SK-N-SH treated with all-trans-retinoic acid at 6 μM for 48 hours (cell line): ENCODE measurements around the gene DIDO1.

Experiments
- ATAC-seq: fragments of 200-7000 bp; cut with Tn5 transposase; 3 replicates; pipeline ENCODE4 v1.9.1; 2020; ENCODE audit warnings: mild to moderate bottlenecking, moderate library complexity
- ARNTL ChIP-seq: fragments of 450-650 bp; formaldehyde crosslinking; IDR thresholded peaks from 2 replicates; pipeline ENCODE4 v1.5.0; 2020; ENCODE audit warnings: low read depth, mild to moderate bottlenecking, moderate library complexity, borderline replicate concordance
- BACH2 ChIP-seq: fragments of 250-450 bp; sonication (Bioruptor Pico); IDR thresholded peaks from 2 replicates; pipeline ENCODE4 v1.9.0; 2021; ENCODE audit warnings: mild to moderate bottlenecking, borderline replicate concordance
- CSDC2 ChIP-seq: fragments of 250-450 bp; sonication (Bioruptor Pico); IDR thresholded peaks from 2 replicates; pipeline ENCODE4 v1.5.0; 2020; ENCODE audit warnings: mild to moderate bottlenecking, moderate library complexity
- CSRNP3 ChIP-seq: fragments of 250-450 bp; sonication (Bioruptor Pico); IDR thresholded peaks from 2 replicates; pipeline ENCODE4 v1.5.1; 2021; ENCODE audit warnings: mild to moderate bottlenecking, moderate library complexity
- ESRRG ChIP-seq: fragments of 250-450 bp; sonication (Bioruptor Pico); IDR thresholded peaks from 2 replicates; pipeline ENCODE4 v1.6.1; 2021; ENCODE audit warnings: mild to moderate bottlenecking
- GLIS3 ChIP-seq: fragments of 250-450 bp; sonication (Bioruptor Pico); IDR thresholded peaks from 2 replicates; pipeline ENCODE4 v1.5.0; 2020; ENCODE audit warnings: mild to moderate bottlenecking, moderate library complexity
- ISL1 ChIP-seq: fragments of 250-450 bp; sonication (Bioruptor Pico); IDR thresholded peaks from 2 replicates; pipeline ENCODE4 v2.1.2; 2022; ENCODE audit warnings: mild to moderate bottlenecking, moderate library complexity
- OSR1 ChIP-seq: fragments of 250-450 bp; sonication (Bioruptor Pico); IDR thresholded peaks from 2 replicates; pipeline ENCODE4 v1.8.0; 2022; ENCODE audit warnings: moderate library complexity, mild to moderate bottlenecking, inconsistent platforms
- PATZ1 ChIP-seq: fragments of 250-450 bp; sonication (Bioruptor Pico); IDR thresholded peaks from 2 replicates; pipeline ENCODE4 v1.8.0; 2020; ENCODE audit warnings: mild to moderate bottlenecking, moderate library complexity, borderline replicate concordance
- PPARA ChIP-seq: fragments of 250-450 bp; sonication (Bioruptor Pico); IDR thresholded peaks from 2 replicates; pipeline ENCODE4 v1.5.0; 2020; ENCODE audit warnings: mild to moderate bottlenecking, borderline replicate concordance
- RARB ChIP-seq: fragments of 250-450 bp; sonication (Bioruptor Pico); IDR thresholded peaks from 2 replicates; pipeline ENCODE4 v1.8.0; 2021; ENCODE audit warnings: mild to moderate bottlenecking, moderate library complexity
- SNAI2 ChIP-seq: fragments of 250-450 bp; sonication (Bioruptor Pico); IDR thresholded peaks from 2 replicates; pipeline ENCODE4 v1.5.0; 2020; ENCODE audit warnings: mild to moderate bottlenecking, moderate library complexity
- TCF4 ChIP-seq: fragments of 250-450 bp; sonication (Bioruptor Pico); IDR thresholded peaks from 2 replicates; pipeline ENCODE4 v1.8.0; 2021; ENCODE audit warnings: mild to moderate bottlenecking, moderate library complexity, borderline replicate concordance
- ZC3H10 ChIP-seq: fragments of 250-450 bp; sonication (Bioruptor Pico); IDR thresholded peaks from 2 replicates; pipeline ENCODE4 v1.5.1; 2021; ENCODE audit warnings: mild to moderate bottlenecking, moderate library complexity
- ZFP3 ChIP-seq: fragments of 250-450 bp; sonication (Bioruptor Pico); IDR thresholded peaks from 2 replicates; pipeline ENCODE4 v1.5.0; 2020; ENCODE audit warnings: mild to moderate bottlenecking, moderate library complexity
- ZFP30 ChIP-seq: fragments of 450-650 bp; formaldehyde crosslinking; IDR thresholded peaks from 2 replicates; pipeline ENCODE4 v1.5.0; 2022; ENCODE audit warnings: mild to moderate bottlenecking, moderate library complexity
- ZNF565 ChIP-seq: fragments of 450-650 bp; formaldehyde crosslinking; conservative IDR thresholded peaks from 2 replicates; pipeline ENCODE4 v1.5.0; 2020; ENCODE audit warnings: low read depth, mild to moderate bottlenecking, moderate library complexity
- ZNF70 ChIP-seq: fragments of 450-650 bp; formaldehyde crosslinking; IDR thresholded peaks from 2 replicates; pipeline ENCODE4 v1.5.0; 2020; ENCODE audit warnings: mild to moderate bottlenecking, moderate library complexity
- ZNF8 ChIP-seq: fragments of 450-650 bp; formaldehyde crosslinking; IDR thresholded peaks from 2 replicates; pipeline ENCODE4 v1.5.0; 2020; ENCODE audit warnings: mild to moderate bottlenecking, moderate library complexity
- TF ChIP-seq, protein P1 (sequence below): fragments of 250-450 bp; sonication (Bioruptor Pico); IDR thresholded peaks from 2 replicates; pipeline ENCODE4 v1.5.0; 2020; ENCODE audit warnings: mild to moderate bottlenecking, moderate library complexity
- TF ChIP-seq, protein P2 (sequence below): fragments of 250-450 bp; sonication (Bioruptor Pico); IDR thresholded peaks from 2 replicates; pipeline ENCODE4 v1.8.0; 2021; ENCODE audit warnings: low read depth, mild to moderate bottlenecking, moderate library complexity, borderline replicate concordance
- TF ChIP-seq, protein P3 (sequence below): fragments of 250-450 bp; sonication (Bioruptor Pico); IDR thresholded peaks from 2 replicates; pipeline ENCODE4 v1.5.1; 2020; ENCODE audit warnings: low read depth, mild to moderate bottlenecking, moderate library complexity

DIDO1 gene

DNA sequence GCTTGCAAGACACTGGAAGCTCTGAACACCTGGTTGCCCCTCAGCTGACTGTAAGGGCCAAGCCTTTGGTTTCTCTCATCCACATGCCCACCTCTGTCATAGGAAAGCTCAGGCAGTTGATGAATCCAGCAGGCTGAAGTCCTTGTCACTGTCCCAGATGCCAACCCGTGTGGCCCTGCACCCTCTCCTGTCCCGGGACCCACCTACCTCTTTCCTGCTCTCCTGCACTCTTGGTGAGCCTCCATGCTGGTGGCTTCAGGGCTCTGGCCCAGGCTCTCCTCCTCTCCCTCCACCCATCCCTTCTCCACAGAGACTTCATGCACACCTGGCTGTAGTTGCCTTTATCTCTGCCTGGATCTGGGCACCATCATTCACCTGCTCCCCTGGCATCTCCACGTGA lies 7.7 kb upstream of the DIDO1 start:
- no peak for ATAC-seq
- no peak for TF ChIP-seq ZNF8 (CRISPR knock-in tag)
- TF ChIP-seq PATZ1 (CRISPR knock-in tag) = no peak
- TF ChIP-seq ZNF565 (CRISPR knock-in tag) = no peak
- TF ChIP-seq BACH2 (CRISPR knock-in tag) = no peak
- no peak for TF ChIP-seq ZC3H10 (CRISPR knock-in tag)
- TF ChIP-seq RARB = no peak
- TF ChIP-seq SNAI2 (CRISPR knock-in tag) = no peak
- no peak for TF ChIP-seq GLIS3
- no peak for TF ChIP-seq CSDC2
- TF ChIP-seq, protein P1, sequence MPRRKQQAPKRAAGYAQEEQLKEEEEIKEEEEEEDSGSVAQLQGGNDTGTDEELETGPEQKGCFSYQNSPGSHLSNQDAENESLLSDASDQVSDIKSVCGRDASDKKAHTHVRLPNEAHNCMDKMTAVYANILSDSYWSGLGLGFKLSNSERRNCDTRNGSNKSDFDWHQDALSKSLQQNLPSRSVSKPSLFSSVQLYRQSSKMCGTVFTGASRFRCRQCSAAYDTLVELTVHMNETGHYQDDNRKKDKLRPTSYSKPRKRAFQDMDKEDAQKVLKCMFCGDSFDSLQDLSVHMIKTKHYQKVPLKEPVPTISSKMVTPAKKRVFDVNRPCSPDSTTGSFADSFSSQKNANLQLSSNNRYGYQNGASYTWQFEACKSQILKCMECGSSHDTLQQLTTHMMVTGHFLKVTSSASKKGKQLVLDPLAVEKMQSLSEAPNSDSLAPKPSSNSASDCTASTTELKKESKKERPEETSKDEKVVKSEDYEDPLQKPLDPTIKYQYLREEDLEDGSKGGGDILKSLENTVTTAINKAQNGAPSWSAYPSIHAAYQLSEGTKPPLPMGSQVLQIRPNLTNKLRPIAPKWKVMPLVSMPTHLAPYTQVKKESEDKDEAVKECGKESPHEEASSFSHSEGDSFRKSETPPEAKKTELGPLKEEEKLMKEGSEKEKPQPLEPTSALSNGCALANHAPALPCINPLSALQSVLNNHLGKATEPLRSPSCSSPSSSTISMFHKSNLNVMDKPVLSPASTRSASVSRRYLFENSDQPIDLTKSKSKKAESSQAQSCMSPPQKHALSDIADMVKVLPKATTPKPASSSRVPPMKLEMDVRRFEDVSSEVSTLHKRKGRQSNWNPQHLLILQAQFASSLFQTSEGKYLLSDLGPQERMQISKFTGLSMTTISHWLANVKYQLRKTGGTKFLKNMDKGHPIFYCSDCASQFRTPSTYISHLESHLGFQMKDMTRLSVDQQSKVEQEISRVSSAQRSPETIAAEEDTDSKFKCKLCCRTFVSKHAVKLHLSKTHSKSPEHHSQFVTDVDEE = no peak

DNA sequence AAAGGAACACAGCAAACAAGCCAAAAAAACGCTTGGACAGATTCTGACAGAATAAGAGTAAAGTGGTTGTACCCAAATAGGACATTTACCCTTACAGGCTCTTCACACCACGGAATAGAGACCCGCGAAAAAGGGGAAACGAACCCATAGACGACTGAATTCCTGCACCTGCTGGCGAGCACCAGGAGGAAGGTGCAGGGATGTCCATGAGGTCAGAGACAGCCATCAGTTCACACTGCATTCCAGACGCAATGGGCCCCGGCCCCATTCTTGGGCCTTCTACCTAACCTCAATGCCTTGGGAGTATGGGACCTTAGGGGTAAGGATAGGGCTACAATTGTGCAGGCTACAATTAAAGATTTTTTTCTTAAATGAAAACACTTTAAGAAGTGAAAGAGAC lies 5.2 kb upstream of the DIDO1 start:
- ATAC-seq = no peak
- TF ChIP-seq BACH2 (CRISPR knock-in tag) = no peak
- TF ChIP-seq ZC3H10 (CRISPR knock-in tag) = no peak
- TF ChIP-seq ZNF565 (CRISPR knock-in tag) = no peak
- no peak for TF ChIP-seq ISL1
- no peak for TF ChIP-seq PPARA (CRISPR knock-in tag)
- TF ChIP-seq RARB = no peak
- TF ChIP-seq, protein P2, sequence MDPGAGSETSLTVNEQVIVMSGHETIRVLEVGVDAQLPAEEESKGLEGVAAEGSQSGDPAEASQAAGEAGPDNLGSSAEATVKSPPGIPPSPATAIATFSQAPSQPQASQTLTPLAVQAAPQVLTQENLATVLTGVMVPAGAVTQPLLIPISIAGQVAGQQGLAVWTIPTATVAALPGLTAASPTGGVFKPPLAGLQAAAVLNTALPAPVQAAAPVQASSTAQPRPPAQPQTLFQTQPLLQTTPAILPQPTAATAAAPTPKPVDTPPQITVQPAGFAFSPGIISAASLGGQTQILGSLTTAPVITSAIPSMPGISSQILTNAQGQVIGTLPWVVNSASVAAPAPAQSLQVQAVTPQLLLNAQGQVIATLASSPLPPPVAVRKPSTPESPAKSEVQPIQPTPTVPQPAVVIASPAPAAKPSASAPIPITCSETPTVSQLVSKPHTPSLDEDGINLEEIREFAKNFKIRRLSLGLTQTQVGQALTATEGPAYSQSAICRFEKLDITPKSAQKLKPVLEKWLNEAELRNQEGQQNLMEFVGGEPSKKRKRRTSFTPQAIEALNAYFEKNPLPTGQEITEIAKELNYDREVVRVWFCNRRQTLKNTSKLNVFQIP (CRISPR knock-in tag) = no peak
- no peak for TF ChIP-seq ZFP3 (CRISPR knock-in tag)
- TF ChIP-seq CSRNP3 (CRISPR knock-in tag) = no peak
- no peak for TF ChIP-seq GLIS3
- TF ChIP-seq, protein P3, sequence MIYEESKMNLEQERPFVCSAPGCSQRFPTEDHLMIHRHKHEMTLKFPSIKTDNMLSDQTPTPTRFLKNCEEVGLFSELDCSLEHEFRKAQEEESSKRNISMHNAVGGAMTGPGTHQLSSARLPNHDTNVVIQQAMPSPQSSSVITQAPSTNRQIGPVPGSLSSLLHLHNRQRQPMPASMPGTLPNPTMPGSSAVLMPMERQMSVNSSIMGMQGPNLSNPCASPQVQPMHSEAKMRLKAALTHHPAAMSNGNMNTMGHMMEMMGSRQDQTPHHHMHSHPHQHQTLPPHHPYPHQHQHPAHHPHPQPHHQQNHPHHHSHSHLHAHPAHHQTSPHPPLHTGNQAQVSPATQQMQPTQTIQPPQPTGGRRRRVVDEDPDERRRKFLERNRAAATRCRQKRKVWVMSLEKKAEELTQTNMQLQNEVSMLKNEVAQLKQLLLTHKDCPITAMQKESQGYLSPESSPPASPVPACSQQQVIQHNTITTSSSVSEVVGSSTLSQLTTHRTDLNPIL (CRISPR knock-in tag) = no peak
- TF ChIP-seq PATZ1 (CRISPR knock-in tag) = no peak
- no peak for TF ChIP-seq ARNTL (CRISPR knock-in tag)

DNA sequence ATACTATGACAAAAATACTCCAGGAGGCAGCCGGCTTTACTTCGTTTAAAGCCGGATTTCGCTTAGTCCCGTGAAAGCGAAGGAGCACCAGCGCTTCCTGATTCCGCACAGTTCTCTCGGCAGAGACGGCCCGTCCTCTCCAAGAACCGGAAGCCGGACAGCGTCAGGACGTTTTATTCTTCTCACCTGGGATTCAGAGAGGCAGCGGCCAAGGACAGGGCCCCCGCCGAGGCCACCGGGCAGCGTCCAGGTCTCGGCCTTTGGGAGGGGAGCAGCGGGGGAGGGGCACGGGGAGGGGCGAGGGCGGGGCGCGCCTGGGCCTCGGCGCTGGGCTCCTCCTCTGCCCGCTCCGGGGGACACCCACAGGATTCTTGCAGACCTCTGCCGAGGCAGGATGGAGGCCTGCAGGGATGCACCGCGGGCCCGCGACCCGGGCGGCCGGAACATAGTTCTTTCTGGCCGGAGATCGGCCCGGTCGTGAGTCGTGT lies 2.8 kb upstream of the DIDO1 start:
- TF ChIP-seq ZNF8 (CRISPR knock-in tag) (no peak), RARB (no peak), ARNTL (CRISPR knock-in tag) (no peak), PPARA (CRISPR knock-in tag) (no peak), ZNF565 (CRISPR knock-in tag) (no peak), TCF4 (CRISPR knock-in tag) (no peak), ESRRG (CRISPR knock-in tag) (no peak), ZNF70 (CRISPR knock-in tag) (no peak), ZFP30 (no peak), OSR1 (CRISPR knock-in tag) (no peak), ISL1 (no peak), CSDC2 (no peak)
- TF ChIP-seq, protein P2 (CRISPR knock-in tag) = no peak
- TF ChIP-seq, all 23 proteins: peak for 0

More for the DNA sequence above, 2.8 kb upstream of the DIDO1 start:
- no peak for ATAC-seq
